Femur (tissue), 1 donor: Measurements from ENCODE around the gene SYTL5.

Experiments used
- DNase-seq: peaks from one replicate; pipeline ENCODE4 v3.0.0-alpha.2; 2017

The SYTL5 gene

DNA sequence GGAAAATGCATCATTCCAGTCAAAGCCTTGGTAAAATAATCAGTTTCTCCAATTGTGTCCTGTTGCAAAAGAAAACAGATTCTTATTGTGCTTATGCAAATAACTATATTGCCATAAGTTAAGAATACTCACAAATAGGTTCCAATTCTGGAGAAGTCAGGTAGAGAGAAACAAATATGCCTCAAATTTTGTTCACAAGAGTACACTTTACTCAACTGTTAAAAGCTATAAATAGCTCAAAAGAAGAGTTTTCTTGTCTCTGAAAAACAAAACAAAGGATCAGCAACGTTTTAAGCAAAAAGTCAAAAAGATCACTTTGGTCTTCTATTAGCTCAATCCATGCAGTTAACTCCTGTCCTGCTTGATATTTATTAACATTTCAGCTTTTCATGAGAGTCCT lies 21.9 kb downstream of the SYTL5 start:
- no peak for DNase-seq

DNA sequence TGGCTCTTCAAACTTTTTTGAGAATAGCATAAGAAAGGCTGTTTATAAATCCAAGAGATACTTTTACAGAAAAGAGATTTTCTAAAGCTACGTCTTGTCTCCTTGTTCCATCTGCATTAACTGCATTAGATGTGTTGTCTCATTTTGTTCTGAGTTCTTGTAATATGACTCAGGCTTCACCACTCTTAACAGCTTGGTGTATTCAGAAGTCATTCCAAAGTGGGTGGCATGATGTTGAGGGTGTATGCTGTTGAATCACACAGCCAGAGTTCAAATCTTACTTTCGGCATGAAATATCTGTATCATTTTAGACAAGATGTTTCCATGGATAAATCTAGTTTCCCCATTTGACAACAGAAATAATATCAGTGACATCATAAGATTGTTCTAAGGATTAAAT lies 30.1 kb downstream of the SYTL5 start:
- DNase-seq = no peak

DNA sequence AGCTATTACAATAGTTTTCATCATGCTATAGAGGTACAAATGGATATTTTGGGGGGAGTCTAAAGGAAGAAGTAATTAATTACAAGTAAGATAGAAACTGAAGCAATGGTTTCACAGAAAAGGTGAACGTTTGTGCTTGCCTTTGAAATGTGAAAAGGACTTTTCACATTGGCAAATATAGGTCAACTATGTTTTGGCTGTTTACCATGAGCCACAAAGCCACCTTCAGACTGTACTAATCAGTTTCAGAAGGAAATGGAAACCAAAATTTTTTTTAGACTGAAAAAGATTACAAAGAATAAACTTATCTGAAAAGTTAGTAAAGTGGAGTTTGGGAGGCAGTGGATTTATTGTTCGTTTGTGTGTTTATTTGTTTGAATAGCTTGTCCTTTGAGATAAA lies 32.1 kb downstream of the SYTL5 start:
- DNase-seq = no peak

DNA sequence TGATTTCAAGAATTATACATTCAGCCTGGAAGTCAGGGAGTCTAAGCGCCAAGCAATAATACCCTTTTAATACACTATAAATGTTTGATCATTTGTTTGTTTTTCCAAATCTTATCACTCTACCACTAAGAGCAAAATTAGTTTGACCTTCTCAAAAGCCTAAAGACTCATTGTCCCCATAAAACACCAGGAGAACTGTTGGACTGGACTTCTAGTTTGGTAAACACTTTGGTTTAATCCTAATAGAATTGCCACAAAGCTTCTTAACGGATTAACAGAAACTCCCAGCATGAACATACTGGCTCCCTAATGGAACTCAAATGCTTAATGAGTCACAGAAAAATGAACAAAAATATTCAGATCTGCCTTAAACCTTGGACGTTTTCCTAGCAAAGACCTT lies 34.9 kb downstream of the SYTL5 start:
- DNase-seq = no peak

DNA sequence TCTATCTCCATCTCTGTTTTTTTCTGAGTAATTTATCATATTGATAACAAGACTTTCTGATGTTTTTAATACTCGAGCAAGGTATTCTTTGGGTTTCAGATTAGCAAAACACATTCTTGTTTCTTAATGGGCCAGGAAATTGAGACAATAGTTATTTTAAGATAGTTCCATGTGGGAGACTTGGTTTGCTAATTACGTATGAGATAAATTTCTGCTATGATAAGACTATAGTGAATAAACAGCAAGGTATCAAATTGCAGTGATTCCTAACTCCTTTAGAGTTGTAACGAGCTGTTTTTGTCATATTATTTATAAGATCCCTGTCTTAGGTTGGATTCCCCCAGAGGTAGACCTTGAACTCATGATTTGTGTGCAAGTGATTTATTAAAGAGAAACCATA lies 38.3 kb downstream of the SYTL5 start:
- no peak for DNase-seq

DNA sequence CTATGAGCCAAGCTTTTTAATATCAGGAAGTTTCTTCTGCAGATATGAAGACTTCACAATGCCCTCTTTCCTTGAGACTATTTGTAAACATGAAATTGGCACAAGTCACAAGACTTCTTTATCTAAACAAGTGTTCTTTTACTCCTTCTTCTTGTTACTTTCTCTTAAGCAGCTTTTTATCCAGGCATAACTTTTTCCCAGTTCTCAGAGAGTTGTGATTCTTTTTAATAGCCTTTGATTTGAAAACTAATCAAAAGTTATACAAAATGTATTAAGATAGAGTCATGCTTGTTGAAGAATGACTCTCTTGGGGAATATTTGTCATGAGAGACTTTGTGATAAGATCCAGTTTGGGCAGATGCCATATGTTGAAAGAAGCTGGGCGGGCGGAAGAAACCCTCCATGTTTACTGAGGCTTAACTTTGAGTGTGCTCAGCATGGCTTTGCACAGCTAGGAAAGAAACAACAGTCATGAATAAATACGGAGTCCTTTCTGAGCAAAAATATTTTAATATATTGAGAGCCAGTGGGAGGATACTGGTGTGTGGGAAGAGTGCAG lies 39.3 kb downstream of the SYTL5 start:
- no peak for DNase-seq

DNA sequence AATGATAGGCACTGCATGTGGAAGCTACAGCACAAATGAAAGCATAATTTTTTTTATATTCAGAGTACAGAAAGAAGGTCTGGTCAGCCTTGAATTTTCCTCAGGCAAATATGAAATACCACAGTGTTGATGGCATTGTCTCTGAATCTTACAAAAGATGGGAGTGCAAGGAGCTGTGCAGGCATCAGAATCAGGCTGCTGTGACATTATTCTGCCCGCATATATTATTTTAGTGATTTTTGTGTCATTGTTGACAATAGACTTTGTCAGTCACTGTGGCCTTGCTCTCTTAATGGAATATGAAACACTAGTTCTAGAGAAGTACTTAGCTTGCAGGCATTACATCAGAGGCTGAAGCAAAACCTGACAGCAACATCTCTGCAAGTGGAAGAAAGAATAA lies 42.5 kb downstream of the SYTL5 start:
- no peak for DNase-seq

DNA sequence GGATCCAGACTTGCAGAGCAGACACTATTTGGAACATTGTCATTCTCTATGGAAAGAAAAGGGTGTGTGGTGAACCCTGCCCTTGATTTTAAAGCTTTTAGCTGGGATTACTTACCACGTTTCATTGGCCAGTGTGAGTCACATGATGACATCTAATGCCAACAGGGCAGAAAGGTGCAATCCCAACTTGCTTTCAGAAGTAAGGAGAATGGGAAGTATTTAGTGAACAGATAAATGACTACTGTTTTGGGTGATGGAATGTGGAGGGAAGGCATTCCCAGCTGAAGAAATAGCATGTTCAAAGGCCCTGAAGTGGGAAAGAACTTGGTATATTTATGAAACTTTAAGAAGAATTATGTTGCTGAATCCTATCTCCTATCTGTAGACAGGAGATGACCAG lies 44.5 kb downstream of the SYTL5 start:
- no peak for DNase-seq

DNA sequence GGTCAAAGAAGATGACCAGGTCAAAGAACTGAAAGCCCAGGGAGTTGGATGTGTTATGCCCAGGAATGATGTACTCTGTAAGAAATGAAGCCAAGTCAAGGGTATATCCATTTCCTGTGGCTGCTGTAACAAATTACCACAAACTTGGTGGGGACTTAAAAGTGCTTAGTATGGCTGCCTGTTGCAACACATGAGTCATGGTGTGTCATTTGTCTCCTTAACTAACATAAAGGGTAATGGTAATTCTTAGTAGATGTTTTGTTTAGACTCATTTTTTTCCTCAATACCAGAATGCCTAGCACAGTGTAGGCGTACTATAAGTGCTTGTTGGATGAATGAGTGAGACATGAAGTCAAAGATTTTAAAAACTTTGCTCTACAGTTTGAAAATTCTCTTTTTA lies 45.7 kb downstream of the SYTL5 start:
- no peak for DNase-seq

DNA sequence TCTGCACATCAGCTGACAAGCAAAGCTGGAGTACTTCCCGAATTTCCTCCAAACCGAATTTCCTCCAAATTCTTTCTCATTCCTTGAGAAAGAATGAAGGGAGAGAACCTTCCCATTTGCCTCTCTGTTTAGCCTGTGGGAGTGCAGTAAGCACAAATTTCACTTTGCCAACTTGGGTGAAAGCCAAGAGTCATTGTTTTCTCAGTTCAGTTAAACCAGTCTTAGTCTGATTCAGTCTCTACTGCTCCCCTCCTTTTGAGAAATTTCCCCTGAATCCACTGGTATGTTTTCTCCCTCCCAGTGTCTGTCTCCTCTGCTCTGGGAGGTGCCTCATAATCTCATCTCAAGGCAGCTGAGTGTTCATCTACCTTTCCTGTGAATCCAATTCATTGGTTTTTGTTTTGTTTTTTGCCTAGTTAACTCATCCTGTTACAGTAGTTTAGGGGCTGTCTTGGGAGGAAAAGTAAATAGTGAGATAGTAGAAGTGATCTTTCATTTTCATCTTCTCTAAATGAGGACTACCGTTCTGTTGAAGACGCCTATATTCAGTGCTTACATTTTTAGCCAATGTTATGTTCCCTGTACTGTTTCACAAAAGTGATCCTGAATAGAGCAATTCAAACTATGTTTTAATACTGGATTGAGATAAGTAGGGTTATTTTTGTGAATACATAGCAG lies 49.0 kb downstream of the SYTL5 start:
- no peak for DNase-seq

DNA sequence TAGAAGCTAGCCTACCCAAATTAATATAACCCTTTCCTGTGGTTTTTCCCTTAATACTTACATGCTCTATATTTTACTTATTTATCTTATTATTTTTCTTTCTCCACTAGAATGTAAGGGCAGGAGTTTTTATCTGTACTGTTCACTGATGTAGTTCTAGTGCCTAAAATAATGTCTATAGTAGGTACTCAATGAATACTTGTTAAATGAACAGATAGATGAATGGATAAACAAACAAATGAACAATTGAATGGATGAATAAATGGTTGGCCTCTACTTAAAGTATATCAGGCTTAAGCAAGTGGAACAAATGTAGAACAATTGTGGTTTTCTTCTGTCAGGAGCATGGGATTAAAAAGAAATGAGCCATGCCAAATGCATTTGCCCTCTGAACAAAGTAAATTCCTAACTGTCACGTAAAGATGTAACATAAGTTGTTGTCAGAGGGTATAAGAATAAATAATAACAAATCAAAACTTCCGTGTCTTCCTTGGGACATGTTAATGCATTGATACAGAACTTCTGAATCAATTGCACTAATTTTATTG lies 54.1 kb downstream of the SYTL5 start:
- DNase-seq = no peak

DNA sequence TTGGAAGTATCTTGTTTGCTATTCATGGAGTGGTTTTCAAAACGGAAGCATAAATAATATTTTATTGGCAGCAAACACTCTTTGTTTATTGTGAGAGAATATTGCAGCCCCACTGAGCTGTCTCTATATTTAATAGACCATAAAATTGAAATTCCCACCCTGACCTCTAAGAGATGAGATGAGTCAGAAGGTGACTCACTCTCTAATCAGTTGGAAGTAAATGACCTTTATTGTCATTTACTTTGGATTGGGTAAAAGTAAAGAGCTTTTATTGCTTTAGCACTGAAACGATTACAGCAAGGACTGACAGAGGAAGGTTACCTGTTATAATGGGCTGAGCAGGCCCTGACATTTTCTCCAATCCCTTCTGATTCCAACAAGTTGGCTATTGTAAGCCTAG lies 55.0 kb downstream of the SYTL5 start:
- DNase-seq = no peak

DNA sequence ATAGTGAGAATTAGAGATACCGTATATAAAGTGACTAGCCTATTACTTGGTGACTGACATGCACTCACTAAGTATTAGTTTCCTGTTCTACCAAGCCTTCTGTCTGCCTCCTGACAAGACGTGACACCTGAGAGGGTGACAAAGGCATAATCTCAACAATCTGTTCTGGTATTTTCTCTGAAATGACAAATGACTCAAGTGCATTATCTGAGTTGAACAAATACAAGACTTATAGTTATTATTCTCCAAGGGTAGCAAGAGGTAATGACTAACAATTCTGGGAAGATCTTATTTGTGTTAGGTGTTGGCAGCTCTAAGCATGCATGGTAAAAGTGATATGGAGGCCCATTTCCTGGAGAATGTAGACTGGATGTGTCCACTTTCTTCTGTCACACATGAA lies 60.6 kb downstream of the SYTL5 start:
- no peak for DNase-seq

DNA sequence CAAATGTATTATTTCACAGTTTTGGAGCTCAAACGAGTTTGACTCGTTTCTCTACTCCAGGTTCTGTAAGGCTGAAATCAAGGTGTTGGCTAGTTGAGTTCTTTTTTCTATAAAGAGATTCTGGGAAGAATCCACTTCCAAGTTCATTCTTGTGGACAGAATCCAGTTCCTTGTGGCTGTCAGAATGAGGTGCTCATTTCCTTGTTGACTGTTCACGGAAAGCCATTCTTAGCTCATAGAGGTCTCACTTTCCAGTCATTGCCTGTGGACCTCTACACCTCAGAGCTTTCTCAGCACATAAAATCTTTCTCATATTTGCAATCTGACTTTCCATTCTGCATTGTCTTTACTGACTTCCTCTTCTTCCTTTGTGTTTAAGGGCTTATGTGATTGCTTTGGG lies 62.9 kb downstream of the SYTL5 start:
- no peak for DNase-seq

DNA sequence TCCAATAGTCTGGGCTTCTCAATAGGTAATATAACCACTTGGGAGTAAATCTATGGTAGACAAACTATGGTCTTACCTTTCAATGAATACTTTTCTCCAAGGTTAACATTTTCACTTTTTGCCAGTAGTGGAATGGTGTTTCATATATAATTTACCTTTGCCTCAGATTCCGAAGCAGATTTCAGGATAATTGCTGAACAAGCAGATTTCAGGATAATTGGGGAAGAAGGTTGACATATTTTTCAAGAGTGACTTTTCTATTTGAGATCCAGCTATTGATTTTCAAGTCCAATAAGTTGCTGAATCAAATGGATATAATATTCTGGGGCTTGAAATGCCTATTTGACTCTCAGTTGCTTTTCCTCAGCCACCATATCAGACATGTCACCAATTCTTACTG lies 63.6 kb downstream of the SYTL5 start:
- no peak for DNase-seq

DNA sequence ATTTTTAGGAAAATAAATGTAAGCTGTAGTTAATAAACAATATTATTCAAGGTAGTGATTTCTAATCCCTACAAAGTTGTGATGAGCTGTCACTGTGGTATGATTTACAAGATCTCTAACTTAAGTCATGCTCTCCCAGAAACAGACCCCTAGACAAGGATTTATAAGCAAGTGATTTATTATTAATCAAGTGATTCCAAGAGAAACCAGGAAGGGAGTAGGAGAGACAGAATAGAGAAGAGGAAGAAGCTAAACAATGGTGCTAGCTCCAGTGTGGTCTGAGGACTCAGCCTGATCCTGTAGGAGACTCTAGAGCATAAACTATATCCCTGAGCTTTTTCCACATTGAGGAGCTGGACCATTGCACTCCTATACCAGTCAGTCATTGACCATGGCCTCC lies 73.1 kb downstream of the SYTL5 start:
- no peak for DNase-seq

DNA sequence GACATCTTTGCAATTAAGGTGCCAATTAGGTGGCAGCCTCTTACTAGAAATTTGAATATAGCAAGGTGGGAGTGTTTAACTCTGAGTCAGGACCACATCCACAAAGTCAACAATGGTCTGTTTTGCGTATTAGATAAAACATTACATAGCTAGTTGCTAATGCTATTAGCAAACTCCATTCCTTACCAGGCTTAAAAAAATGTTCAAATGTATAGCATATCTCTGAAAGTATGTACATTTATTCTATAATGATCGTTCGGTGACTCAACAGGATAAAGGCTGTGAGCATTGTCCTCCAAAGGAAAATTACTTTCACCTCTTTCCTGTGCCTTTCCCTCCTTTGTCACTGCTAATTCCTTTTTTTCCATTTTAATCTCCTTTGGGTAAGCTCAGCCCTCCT lies 74.5 kb downstream of the SYTL5 start:
- no peak for DNase-seq

DNA sequence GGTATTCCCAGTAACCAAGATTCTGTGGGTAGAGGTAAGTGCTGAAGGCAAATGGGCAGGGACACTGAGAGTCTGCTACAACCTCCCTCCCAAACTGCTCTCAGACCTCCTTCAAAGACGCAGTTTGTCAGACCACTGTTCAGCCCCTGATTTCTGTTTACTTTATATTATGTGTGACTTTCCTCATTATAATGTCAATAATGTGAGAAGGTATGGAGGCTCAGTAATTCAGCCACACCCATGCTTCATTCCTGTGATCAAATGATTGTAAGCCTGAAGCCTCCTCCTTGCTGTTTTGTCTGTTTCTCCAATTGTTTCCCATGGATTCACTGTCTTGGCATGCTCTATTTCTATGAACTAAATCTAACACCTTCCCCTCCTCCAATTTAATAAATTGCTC lies 75.6 kb downstream of the SYTL5 start:
- DNase-seq = no peak

DNA sequence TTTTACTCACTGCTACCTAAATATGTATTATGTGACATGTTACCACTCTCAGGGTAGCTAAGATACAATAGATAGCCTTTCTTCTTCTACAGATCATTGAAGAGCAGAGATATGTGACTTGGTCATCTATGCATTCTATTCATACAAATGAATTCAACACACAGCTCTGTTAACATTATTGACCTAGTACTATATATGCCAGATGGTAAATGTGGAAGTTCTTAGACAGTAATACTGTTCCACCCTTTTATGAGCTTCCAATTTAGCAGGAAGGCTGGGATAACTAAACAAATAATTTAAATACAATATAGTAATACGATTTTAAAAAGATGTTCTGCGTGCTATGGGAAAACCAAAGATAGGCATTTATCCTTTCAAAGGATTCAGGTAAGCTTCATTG lies 76.0 kb downstream of the SYTL5 start:
- DNase-seq = no peak

DNA sequence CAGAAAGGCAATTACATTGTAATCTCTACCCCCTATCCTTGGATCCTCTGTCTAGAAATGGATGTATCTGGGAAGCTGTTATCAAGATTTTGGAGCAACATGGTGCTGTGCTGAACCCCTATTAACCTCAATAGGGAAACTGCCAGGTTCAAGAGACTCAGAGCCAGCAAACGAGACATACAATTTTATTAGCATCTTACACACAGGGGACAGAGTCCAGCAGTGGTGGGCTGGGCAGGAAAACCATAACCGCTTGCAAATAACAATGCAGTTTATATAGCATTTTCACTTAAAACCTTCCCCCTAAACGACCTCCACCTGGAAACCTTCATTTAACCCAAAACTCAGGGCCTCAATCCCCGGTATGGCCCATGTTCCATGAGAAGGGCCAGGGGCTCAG lies 79.5 kb downstream of the SYTL5 start:
- no peak for DNase-seq

DNA sequence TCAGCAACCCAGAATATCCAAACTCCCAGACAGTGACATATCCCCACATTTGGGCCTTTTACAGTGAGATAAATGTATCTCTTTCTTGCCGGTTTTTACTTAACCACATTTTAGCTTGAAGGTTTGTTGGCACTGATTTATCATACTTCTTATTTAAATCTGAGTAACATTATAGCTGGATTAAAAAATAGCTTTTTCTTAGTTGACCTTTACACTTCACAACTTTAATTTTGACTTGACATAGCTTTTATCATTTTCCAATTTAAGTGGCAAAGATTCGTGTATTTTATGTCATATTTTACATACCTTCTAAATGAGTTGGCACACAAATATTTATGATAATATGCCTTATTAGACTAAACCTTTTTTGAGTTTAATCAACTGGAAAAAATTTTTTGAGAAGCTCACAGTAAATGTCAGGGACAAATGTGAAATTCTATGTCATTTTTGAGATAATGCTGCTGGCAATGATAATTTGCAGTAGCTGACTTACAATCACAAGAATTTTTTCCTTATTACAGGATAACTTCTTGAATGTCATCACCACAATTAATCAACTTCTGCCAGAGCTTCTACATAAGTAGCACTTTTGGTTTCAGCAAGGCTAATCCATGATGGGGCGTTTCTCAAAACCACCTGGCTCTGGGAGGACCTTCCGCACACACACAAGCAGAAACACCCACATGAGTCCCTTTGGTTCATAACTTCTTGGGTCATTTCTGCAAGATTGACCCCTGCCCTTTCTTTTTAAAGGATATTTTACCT lies 80.3 kb downstream of the SYTL5 start:
- no peak for DNase-seq

DNA sequence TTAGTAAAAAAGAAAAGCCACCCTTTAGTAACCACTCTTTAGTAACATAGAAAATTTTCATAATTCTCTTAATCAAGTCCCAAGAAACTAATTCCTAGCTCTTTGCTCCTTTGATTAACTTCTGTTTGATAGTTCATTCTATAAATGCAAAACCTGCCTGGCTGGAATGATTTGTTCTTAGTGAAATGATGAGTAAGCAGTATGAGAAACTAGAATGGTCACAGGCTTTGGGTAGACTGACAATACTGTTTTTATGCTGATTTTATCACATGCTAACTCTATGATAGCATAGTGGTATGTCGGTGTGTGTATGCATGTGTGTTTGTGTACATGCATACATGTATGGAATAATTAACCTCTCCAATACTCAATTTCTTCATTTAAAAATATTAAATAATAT lies 81.2 kb downstream of the SYTL5 start:
- DNase-seq = no peak

DNA sequence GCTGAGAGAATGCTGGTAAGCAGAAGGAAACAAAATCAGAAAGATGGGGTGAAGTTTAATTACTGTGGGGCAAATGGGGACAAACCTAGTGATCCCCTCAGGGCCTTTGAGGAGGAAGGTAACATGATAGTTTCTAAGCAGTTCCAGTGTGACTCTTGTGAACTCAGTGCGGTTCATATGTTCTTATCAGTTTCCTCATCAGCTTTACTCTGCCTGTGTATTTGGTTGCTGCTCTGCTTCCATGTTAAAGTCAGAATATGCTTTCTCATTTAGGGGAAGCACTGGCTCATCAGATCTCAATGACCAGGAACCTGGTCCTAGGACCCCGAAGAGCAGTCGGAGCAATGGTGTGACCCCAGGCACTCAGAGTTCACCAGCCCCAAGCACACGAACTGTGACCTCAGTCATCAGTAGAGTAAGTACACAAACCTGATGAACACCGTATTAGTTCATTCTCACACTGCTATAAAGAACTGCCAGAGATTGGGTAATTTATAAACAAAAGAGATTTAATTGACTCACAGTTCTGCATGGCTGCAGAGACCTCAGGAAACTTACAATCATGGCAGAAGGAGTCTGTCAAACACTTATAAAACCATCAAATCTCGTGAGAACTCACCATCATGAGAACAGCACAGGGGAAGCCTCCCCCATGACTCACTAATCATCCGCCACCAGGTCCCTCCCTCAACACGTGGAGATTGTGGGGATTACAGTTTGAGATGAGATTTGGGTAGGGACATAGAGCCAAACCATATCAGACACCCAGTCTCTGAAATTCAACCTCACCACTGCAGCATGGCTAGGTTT lies 83.0 kb downstream of the SYTL5 start:
- no peak for DNase-seq
